D341Med (cell line): ENCODE data around the gene NENF.

Experiments
- DNase-seq: peaks from one replicate; pipeline ENCODE4 v3.0.0; 2012; ENCODE audit warnings: low spot score

Gene NENF

GRCh38 chr1:212482006-212482636 is 49.4 kb downstream of the NENF start:
- no peak for DNase-seq

GRCh38 chr1:212482637-212483441 is 50.1 kb downstream of the NENF start:
- DNase-seq: no peak

DNA sequence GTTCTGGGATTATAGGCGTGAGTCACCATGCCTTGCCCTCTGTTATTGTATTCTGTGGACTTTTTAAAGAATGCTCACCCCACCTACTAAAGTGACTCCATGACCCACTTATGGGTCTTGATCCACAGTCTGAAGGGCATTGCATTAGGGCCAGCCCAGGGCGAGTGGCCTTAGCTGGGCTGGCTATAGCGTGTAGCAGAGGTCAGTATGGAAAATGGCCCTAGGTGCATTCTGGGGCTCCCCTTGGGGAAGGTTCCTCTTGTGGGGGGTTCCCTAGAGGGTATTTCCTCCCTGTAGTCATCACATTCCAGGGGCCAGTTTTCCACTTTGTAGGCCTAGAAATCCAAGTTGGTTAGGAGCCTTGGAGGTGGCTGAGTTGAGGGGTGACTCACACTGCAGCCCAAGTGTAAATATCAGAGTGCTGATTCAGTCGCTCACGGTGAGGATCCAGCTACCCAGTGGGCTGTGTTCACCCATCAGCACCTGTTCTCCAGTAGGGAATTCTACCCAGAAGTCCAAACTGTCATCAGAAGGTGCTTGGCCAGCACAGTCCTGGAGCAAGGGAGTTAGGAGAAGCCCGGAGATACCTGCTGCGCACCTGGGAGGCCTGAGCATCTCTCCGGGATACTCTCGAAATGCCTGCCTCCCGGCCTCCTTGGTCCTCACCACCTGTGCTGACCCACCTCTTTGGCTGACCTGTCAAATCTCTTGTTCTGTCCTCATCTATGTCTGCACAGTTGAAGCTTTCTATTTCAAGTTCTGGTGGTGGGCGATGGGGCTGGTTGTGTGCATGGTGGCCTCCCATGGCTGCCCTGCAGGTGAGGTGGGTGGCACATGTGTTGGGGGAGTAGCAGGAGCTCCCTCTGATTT is 52.2 kb downstream of the NENF start:
- DNase-seq: no peak

DNA sequence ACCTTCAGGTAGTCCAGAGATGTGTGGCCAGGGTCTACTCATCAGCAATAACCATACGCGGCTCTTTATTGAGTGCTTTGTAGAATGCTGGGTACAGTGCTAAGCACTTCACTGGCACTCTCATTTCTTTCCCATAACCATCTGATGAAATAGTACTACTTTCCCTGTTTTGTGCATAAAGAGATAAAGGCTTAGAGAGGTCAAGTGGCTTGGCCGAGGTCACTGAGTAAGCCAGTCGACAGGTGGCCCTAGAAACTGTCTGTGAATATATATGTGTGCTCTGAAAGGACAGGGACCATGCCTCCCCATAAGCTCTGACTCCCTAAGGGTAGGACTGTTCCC is 52.8 kb downstream of the NENF start:
- no peak for DNase-seq

DNA sequence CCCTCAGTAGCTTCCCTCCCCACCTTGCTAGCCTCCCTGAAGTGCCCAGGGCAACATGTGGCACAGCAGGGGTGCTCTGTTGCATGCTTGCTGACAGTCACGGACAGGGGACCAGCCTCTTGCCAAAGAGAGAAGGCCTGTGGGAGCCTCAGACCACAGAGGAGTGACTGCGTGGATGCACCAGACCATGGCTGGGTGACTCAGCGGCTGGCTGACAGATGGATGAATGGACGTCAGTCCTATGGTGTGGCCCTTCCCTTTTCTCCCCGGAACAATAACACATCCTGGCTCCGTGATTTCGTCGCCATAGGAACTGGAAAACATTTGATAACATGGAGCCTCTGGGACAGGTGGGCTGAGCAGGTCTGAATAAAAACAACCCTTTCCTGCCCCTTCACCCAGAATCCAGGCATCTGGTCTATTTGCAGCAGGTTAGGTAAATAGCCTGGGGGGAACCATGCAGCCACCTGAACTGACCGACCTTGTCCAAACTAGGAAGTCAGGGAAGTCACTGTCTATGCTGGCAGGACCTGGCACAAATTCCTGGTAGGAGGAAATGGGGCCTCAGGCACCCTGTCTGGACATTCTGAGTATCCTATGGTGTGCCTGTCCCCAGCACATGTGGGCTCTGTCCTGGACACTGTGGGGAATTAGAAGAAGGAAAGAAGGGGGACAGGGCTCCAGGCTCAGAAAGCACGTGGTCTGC is 53.3 kb downstream of the NENF start:
- no peak for DNase-seq

DNA sequence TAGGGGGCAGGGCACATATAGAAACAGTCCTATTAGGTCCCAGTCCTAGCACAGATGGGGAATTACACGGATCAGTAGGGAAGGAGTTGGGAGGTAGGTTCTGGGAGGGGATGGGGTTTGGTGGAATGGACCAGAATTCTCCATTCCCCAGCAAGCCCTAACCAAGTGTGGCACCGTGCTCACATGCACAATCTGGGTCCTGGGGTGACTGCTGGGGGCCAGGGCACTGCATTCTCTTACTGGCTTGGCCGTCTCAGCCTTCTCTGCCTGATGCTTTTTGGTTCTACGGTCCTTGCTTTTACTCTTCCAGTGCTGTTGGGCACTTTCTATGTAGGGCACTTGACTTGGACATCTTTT is 53.9 kb downstream of the NENF start:
- DNase-seq: no peak

- no peak for DNase-seq
Measured at GRCh38 chr1:212487286-212487685, 54.6 kb downstream of the NENF start.

GRCh38 chr1:212487774-212488435 is 55.2 kb downstream of the NENF start:
- DNase-seq: no peak

DNA sequence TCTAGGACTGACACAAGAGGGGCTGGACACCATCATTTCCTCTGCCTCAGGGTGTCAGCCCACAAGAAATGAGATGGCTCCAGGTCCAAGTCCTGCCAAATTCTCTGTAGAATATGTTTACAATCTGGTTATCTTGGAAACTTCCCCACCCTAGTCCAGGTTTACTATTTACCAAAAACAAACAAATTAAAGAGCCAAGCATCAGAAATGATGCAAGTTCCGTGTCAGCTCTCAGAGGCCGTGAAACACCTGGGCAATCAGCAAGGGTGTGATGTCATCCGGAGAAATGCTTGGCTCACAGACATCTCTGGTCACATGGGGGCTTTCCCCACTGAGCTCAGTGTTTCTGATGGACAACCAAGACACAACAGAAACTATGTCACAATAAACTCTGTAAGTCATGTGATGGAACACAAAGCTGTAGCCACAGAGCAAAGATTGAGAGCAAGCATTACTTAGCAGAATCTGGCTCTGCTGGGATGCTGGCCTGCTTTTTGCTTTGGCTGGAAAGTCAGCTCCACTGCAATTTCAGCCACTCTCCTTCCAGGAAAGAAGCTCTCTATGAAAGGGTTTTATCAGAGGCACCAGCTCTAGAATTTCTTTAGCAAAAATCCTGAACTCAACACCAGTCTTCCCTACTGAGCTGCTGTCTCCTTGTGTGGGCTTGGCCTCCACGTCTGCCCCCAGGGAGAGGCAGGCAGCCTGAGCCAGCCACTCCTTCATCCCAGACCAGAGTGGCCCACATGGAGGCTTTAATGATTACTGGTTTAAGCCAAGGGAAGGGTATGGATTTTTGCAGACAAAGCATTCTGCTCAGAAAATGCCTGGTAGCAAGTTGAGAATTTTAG is 55.9 kb downstream of the NENF start:
- no peak for DNase-seq

DNA sequence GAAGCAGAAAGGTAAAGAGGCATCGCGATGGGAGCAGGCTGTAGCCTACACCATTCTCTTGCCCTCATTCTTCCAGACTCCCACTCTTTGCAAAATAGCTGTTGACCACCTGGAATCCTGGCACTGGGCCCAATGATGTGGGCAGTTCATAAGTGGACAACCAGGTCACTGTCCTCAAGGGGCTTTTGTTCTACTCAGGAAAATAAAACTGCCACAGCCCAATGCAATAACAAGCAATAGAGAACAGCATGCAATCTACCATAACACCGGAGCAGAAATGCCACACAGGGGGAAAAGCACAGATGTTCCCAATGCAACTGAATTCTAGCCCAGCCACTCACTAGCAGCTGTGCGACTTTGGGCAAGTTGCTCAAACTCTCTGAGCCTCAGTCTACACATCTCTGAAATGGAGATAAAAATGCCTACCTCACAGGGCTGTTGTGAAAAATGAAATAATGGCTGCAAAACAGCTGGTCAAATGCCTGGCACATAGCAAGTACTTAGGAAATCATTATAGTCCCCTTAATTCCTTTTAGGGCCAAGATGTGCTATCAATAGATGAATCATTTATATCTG is 56.7 kb downstream of the NENF start:
- DNase-seq: no peak

DNA sequence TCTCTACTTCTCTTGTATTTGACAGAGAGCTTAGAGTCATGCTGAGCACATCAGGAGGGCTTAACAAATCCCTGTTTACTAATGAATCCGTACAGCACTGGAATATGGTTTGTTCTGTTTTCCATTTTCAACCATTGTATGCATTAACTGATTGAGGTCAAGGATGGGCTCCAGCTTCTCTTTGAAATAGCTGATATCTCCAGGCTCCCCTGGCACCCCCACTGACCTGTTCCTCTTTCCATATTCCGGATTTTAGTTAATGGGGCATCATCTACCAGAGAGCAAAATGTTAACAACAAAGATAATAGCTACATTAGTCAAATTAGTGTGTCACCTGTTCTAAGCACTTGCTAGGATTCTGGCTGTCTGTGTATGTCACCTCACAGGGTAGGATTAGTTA is 57.6 kb downstream of the NENF start:
- no peak for DNase-seq

GRCh38 chr1:212491454-212491853 is 58.7 kb downstream of the NENF start:
- DNase-seq: no peak
